CD4-positive, alpha-beta T cell (primary cell): ENCODE data around the gene SRPK1. TPM values are rescaled to one million over a fixed set of nuclear protein-coding genes. Genes with fewer than 3 reads are reported as not detected.

ENCODE experiments used
- ATAC-seq: fragments of 200-7000 bp; cut with Tn5 transposase; one replicate; pipeline ENCODE4 v1.10.0; 2022; ENCODE audit warnings: mild to moderate bottlenecking; ENCODE audit not compliant: poor library complexity
- CTCF ChIA-PET: fragments of 350-600 bp; sonication (Branson Sonifier 250); formaldehyde crosslinking; loops from one replicate; lab custom pipeline; 2021; ENCODE audit warnings: antibody characterized with exemption, inconsistent platforms; lab: Charles Lee
- POLR2A ChIA-PET: fragments of 350-600 bp; sonication (Branson Sonifier 250); formaldehyde crosslinking; loops from one replicate; lab custom pipeline; 2021; ENCODE audit warnings: antibody characterized with exemption, inconsistent platforms; lab: Charles Lee
- DNase-seq, 14 experiments: peaks; one replicate each; pipeline ENCODE4 v3.0.0-alpha.2; 2013 to 2020; ENCODE audit warnings: mixed read lengths in 2 of 14
- H3K27ac ChIP-seq, 2 donors: one replicate each; pipeline versions ENCODE4 v1.5.1 to v1.7.0; 2013; ENCODE audit warnings: low read length in 2 of 2, low read depth in 1 of 2, mild to moderate bottlenecking in 1 of 2
- H3K27me3 ChIP-seq, 2 experiments: 1 replicate in 1 of 2; 2 replicates in 1 of 2; pipeline versions ENCODE4 v1.6.1 to v1.7.0; 2013; ENCODE audit warnings: low read length in 2 of 2, control low read depth in 1 of 2, mild to moderate bottlenecking in 1 of 2, moderate library complexity in 1 of 2; ENCODE audit not compliant: insufficient read depth in 2 of 2, control insufficient read depth in 1 of 2
- H3K36me3 ChIP-seq: one replicate; pipeline ENCODE4 v1.6.1; 2013; ENCODE audit warnings: low read length, control low read depth; ENCODE audit not compliant: insufficient read depth
- H3K4me1 ChIP-seq: one replicate; pipeline ENCODE4 v1.6.1; 2013; ENCODE audit warnings: low read length, control low read depth; ENCODE audit not compliant: insufficient read depth
- H3K4me3 ChIP-seq: one replicate; pipeline ENCODE4 v1.5.1; 2013; ENCODE audit warnings: mild to moderate bottlenecking, low read length, moderate library complexity
- H3K9me3 ChIP-seq, 2 experiments: 1 replicate in 1 of 2; 2 replicates in 1 of 2; pipeline versions ENCODE4 v1.6.1 to v1.7.0; 2013; ENCODE audit warnings: low read length in 2 of 2, mild to moderate bottlenecking in 2 of 2, control low read depth in 1 of 2, moderate library complexity in 1 of 2; ENCODE audit not compliant: control insufficient read depth in 1 of 2, insufficient read depth in 1 of 2
- H3K27ac Mint-ChIP-seq: one replicate; pipeline ENCODE4 v1.8.0; 2020; ENCODE audit warnings: mixed read lengths
- H3K27me3 Mint-ChIP-seq: one replicate; pipeline ENCODE4 v1.8.0; 2021; ENCODE audit warnings: mixed read lengths
- H3K36me3 Mint-ChIP-seq: one replicate; pipeline ENCODE4 v1.8.0; 2021; ENCODE audit warnings: low read depth, mixed read lengths
- H3K4me1 Mint-ChIP-seq: one replicate; pipeline ENCODE4 v1.8.0; 2021; ENCODE audit warnings: low read depth, mixed read lengths
- H3K4me3 Mint-ChIP-seq: one replicate; pipeline ENCODE4 v1.8.0; 2020; ENCODE audit warnings: mild to moderate bottlenecking, mixed read lengths
- H3K9me3 Mint-ChIP-seq: one replicate; pipeline ENCODE4 v1.8.0; 2020; ENCODE audit warnings: mixed read lengths
- intact Hi-C, 2 experiments: fragments of 100-400 bp; cut with DNase I in 1 of 2; cut with micrococcal nuclease in 1 of 2; formaldehyde crosslinking; loops; one replicate each; pipeline versions ENCODE4 v1.15.1 to v1.9.0; 2023 to 2025; cut with DNase I, micrococcal nuclease
- total RNA-seq, 174 experiments: library from RNA in 2 of 174; stranded (reverse) in 2 of 174; gene quantifications; one replicate each; pipeline ENCODE4 v1.2.3 and lab custom pipeline; 2021 to 2026
- TF ChIP-seq, protein P1 (sequence below): fragments of 200-600 bp; IDR thresholded peaks from one replicate; pipeline ENCODE4 v1.8.0; 2022; ENCODE audit warnings: antibody characterized with exemption, mild to moderate bottlenecking

The SRPK1 gene
- total RNA-seq, 2 experiments from 2014 or later = 23.0 to 29.1 TPM

DNA sequence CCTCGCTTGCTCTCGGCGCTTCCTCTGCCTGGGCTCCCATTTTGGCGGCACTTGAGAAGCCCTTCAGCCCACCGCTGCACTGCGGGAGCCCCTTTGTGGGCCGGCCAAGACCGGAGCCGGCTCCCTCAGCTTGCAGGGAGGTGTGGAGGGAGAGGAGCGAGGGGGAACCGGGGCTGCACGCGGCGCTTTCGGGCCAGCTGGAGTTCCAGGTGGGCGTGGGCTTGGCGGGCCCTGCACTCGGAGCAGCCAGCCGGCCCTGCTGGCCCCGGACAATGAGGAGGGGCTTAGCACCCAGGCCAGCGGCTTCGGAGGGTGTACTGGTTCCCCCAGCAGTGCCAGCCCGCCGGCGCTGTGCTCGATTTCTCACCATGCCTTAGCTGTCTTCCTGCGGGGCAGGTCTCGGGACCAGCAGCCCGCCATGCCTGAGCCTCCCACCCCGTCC, 10.2 kb upstream of the SRPK1 start:
- ATAC-seq = no peak
- Histone ChIP-seq H3K4me1 (no peaks in the 10 kb centered on the region), H3K4me3 (no peak overlapping the region), H3K36me3 (no peaks in the 10 kb centered on the region), H3K27ac (no peak overlapping the region), H3K27me3 (no peaks in the 10 kb centered on the region), H3K9me3 (no peaks in the 10 kb centered on the region)
- TF ChIP-seq, protein P1, sequence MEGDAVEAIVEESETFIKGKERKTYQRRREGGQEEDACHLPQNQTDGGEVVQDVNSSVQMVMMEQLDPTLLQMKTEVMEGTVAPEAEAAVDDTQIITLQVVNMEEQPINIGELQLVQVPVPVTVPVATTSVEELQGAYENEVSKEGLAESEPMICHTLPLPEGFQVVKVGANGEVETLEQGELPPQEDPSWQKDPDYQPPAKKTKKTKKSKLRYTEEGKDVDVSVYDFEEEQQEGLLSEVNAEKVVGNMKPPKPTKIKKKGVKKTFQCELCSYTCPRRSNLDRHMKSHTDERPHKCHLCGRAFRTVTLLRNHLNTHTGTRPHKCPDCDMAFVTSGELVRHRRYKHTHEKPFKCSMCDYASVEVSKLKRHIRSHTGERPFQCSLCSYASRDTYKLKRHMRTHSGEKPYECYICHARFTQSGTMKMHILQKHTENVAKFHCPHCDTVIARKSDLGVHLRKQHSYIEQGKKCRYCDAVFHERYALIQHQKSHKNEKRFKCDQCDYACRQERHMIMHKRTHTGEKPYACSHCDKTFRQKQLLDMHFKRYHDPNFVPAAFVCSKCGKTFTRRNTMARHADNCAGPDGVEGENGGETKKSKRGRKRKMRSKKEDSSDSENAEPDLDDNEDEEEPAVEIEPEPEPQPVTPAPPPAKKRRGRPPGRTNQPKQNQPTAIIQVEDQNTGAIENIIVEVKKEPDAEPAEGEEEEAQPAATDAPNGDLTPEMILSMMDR = no peak
- H3K27ac Mint-ChIP-seq = no peak overlapping the region
- H3K9me3 Mint-ChIP-seq = no peaks in the 10 kb centered on the region
- no peak overlapping the region for H3K4me3 Mint-ChIP-seq
- ChIA-PET POLR2A (interaction anchor here (0.6 to 0.7 kb wide), 2 partner anchors 27 to 463 kb away, joined by 3 read pairs; no protein-coding TSS in a partner anchor), CTCF (no interaction called here)
- no peaks in the 10 kb centered on the region for H3K27me3 Mint-ChIP-seq
- intact Hi-C loops = no loop called here
- no peak for DNase-seq
- no peaks in the 10 kb centered on the region for H3K36me3 Mint-ChIP-seq
- no peaks in the 10 kb centered on the region for H3K4me1 Mint-ChIP-seq

DNA sequence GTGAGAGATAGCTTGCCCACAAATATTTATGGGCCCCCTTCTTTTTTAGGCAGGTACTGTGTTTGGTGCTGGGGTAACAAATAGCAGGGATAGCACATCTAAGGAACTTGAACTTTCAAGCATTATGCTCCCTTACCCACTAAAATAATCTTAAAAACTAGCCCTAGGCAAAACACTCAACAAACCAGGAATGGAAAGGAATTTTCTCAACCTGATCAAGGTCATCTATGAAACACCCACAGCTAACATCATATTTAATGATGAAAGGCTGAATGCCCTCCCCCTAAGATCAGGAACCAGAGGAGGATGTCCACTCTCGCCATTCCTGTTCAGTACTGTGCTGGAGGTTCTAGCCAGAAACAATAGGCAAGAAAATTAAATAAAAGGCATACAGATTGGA, 8.7 kb upstream of the SRPK1 start:
- POLR2A ChIA-PET = no interaction called here
- H3K27ac Mint-ChIP-seq = no peak overlapping the region
- TF ChIP-seq, protein P1 = no peak

DNA sequence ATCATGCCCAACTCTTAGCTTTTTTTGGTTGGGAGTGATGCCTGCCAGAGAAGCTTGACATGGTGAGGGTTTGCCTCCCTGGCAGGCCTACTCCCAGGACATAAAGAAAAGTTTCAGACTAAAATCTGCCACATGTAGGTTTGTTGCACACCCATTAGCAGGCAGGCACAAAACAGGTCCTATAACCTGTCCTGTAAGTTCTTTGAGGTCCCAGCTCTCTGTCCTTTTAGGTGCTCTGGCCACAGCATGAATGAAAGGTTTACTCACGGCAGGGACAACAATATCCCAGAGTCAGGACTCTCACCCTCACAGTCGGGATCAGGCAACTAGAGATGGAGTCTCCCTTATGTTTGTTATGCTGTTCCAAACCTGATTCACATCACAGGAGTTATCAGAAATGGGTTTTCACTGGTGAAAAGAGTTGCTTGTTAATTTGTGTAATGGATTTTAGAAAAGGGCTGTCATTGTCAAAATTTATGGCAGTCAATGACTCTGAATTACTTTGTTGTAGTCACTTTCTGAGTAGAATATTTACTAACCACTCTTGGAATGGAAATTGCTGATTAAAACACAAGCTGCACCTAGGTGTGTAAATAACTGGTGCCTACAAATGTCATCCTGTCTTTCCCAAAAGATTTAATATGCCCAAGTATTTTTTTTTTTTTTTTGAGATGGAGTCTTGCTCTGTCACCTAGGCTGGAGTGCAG, 5.8 kb upstream of the SRPK1 start:
- no peaks in the 10 kb centered on the region for H3K4me1 ChIP-seq
- H3K36me3 ChIP-seq = no peaks in the 10 kb centered on the region
- Mint-ChIP-seq H3K27me3 (no peaks in the 10 kb centered on the region), H3K27ac (no peak overlapping the region), H3K4me3 (no peak overlapping the region), H3K9me3 (no peaks in the 10 kb centered on the region), H3K4me1 (peaks cover 3% of the 10 kb centered on the region), H3K36me3 (no peaks in the 10 kb centered on the region)
- no peaks in the 10 kb centered on the region for H3K9me3 ChIP-seq
- DNase-seq = no peak
- intact Hi-C loops = no loop called here
- no peaks in the 10 kb centered on the region for H3K27me3 ChIP-seq
- H3K27ac ChIP-seq = no peak overlapping the region
- TF ChIP-seq, protein P1 = no peak
- CTCF ChIA-PET = no interaction called here
- ATAC-seq = no peak
- POLR2A ChIA-PET = interaction anchor here (0.6 kb wide), 1 partner anchor 23 kb away, joined by 3 read pairs; no protein-coding TSS in a partner anchor
- no peak overlapping the region for H3K4me3 ChIP-seq

More for the DNA sequence above, 8.7 kb upstream of the SRPK1 start:
- no peak for ATAC-seq
- intact Hi-C loops = no loop called here
- DNase-seq = no peak
- Mint-ChIP-seq H3K4me1 (no peaks in the 10 kb centered on the region), H3K4me3 (no peak overlapping the region), H3K9me3 (no peaks in the 10 kb centered on the region), H3K36me3 (no peaks in the 10 kb centered on the region), H3K27me3 (no peaks in the 10 kb centered on the region)
- Histone ChIP-seq H3K9me3 (no peaks in the 10 kb centered on the region), H3K27me3 (no peaks in the 10 kb centered on the region), H3K4me3 (no peak overlapping the region), H3K36me3 (no peaks in the 10 kb centered on the region), H3K4me1 (no peaks in the 10 kb centered on the region), H3K27ac (no peak overlapping the region)
- CTCF ChIA-PET = interaction anchor here (0.6 to 1.2 kb wide), 2 partner anchors 8 to 912 kb away, joined by 3 read pairs; partner anchors contain the start of gene SRPK1
